ENCODE measurements around the gene PDE7B. TPM values are rescaled to one million over a fixed set of nuclear protein-coding genes. Genes with fewer than 3 reads are reported as not detected.
A peak's percentile ranks its signal among the peaks of the same experiment; 100 is the strongest.

Gene PDE7B
- total RNA-seq, 1 experiment from 2014 or later, result 27.1 TPM

DNA sequence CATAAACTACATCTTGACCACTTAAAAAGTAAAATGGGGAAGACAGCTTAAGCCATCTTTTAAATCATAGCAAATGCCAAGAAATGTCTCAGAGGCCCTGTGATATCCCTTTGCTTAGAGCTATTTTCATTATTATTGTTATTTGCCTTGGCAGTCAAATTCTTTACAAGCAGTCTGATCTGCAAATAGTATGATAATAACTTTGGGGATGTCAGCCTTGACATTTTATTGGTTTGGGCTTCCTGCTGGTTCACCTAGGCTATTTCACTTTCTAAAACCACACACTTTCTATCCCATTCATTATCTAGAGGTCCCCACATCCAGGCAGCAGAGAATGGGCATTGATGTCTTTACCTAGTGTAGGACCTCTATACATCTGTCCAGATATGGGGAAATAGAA lies 125.1 kb downstream of the PDE7B start:
- DNase-seq (ENCODE audit: extremely low read depth, low read depth), result no peak

DNA sequence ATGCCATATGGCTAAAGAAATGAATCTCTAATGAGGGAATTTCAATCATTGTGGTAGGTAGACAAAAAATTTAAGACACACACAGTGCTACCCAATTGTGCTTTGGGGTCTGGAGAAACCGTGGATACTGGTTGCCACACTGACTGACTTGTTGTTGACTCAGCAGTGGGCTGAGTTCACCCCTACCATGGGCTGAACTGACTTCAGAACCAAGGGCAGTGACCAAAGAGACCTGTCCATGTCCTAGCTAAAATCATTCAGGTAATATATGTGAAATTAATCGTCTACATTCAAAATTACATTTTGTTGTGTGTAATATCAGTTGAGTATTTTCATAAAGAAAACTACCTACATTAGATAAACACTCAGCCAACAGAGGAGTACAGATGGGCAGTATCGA lies 131.6 kb downstream of the PDE7B start:
- no peak for DNase-seq (ENCODE audit: extremely low read depth, low read depth)

DNA sequence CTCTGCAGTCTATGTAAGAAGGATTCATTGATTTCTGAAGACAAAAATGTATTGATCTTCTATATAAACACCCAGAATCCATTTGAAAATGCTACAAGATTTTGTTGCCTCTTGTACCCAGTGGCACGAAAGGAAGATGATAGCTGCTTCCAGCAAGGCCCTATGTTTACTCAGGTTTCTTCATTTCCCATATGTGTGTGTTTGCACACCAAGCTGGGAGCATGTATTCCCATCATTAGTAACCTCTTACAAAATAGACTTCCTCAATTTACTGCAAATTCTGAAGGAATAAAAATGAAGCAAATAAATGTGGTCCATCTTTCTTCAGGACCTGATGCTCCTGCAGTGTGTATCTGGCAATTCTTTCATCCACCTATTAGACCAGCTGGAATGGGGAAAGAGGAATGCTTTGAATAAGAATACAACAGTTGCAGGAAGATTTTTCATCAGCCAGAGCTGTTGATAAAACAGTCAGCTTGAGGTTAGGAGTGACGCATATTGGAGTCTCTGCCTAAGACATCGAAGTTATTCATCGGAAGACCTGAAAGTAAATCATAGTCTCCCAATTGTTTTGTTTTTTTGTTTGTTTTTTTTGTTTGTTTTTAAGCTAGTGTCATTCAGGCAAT lies 132.3 kb downstream of the PDE7B start:
- DNase-seq (ENCODE audit: extremely low read depth, low read depth), result peak; percentile 57

DNA sequence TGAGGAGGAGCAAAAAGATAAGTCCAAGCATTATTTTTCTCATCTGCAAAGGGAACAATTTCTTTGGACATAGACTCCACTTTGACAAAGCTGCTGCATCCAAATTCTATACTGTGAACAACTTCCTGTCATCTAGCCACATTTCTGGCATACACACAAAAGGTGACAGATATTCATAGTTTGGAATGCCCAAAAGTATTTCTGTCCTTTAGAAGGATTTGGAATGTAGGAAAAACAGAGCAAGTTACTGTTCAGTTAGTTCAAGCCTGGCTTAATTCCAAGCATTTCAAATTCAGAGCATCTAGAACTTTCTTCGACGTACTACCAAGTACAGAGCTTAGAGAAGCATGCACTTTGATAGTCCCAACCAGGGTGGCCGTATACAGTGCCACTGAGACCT lies 134.0 kb downstream of the PDE7B start:
- no peak for DNase-seq (ENCODE audit: extremely low read depth, low read depth)

DNA sequence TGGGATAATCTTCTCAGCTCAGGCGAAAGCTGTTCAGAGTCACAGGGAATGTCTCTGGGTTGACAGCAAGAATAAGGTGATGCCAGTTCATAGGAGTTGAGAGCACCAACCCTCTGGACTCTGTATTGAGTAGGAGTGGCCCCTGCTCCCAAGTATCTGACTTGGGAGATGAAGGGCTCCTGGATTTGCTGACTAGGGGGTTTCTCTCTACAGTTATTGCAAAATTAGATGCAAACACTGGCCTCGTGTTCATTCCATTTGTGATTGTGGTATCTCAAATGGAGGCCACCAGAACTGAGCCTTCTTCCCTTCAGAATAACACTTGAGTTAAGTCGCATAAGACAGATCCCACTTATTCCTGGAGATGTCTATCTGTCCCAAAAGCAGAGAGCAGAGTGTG lies 135.7 kb downstream of the PDE7B start:
- no peak for DNase-seq (ENCODE audit: extremely low read depth, low read depth)

DNA sequence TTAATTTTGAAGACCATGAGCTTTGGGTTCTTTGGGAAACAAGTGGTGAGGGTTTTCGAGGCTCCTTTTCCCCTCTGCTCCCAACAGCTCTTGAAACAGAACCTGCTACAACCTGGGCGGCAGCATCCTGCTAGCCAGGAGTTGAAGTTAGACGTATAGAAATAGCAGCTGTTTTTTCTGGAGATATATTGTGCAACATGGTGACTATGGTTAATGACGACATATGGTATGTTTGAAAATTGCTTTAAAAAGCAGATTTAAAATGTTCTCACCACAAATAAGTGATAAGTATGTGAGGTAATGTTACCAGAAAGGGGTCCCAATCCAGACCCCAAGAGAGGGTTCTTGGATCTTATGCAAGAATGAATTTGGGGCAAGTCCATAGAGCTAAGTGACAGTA lies 138.9 kb downstream of the PDE7B start:
- DNase-seq (ENCODE audit: extremely low read depth, low read depth), result no peak

DNA sequence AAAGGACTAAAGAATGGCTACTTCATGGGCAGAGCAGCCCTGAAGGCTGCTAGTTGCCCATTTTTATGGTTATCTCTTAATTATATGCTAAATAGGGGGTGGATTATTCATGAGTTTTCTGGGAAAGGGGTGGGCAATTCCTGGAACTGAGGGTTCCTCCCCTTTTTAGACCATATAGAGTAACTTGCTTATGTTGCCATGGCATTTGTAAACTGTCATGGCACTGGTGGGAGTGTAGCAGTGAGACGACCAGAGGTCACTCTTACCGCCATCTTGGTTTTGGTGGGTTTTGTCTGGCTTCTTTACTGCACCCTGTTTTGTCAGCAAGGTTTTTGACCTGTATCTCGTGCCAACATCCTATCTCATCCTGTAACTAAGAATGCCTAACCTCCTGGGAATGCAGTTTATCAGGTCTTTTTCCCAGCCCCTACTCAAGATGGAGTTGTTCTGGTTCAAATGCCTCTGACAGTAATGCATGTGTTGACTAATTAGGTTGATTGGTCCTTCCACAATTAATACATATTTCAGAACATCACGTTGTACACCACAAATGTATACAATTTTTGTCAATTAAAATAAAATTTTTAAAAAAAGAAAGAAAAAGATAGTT lies 139.5 kb downstream of the PDE7B start:
- DNase-seq (ENCODE audit: extremely low read depth, low read depth), result no peak

DNA sequence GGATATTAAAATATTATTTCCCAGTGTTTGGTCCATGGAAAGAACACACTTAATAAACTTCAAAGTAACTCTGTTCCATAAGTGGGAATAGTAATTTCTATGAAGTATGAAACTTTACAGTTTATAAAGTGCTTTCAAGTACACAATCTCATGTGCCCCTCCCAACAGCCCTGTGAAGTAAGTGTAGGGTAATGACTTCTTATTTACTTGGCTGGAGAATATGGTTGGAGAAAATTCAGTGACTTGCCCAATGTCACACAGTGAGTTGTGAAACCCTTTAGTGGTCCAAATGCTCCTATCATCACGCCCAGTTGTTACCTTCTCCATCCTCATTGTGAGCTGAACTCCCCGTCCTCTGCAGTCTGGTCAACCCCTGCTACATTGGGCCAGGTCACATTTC lies 141.2 kb downstream of the PDE7B start:
- DNase-seq (ENCODE audit: extremely low read depth, low read depth), result no peak

DNA sequence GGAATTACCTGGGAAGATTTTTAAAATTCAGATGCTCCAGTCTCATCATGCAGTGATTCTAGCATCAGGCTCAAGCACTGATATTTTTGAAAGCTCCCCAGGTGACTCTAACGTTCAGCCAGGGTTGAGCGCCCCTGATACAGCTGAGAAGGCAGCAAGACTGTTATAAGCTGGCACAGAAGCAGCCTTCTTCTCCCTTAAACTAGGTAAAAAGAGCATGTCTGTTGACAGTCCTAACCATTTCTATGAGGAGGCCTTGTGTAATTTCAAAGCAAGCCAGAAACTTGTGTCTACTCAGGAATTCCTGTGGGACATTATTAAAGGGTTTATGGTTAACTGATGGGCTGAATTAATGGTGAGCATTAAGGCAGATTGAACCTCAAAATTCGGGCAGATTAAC lies 141.9 kb downstream of the PDE7B start:
- no peak for DNase-seq (ENCODE audit: extremely low read depth, low read depth)

DNA sequence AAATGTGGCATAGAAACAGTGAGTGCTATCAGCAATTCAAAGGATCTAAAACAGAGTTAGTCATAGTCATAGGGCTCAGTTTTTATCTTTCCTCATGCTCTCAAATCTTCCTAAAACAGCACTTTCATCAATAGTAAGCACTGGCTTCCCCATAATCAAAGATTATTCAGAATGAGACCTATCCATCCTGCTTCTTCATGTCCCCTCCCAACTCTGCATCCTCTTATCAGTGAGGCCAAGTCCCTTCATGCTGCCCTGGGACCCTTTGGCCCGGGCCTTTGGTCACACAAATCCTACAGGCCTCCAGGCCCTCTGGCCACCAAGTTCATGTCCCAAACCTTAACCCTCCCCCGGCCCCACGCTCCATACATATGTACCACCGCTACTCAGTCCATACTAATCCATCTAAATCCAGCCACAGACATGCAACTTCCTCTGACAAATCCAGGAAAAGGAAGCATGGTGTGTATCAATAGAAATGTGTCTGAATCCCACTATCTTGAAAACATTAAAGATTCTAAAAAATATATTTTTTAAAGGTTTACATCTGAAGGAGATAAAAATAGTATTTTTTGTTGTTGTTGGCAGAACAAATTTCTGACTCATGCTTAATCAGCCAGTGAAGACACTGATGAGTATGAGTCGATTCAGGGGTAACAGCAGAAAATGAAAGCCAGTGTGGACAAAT lies 143.5 kb downstream of the PDE7B start:
- DNase-seq (ENCODE audit: extremely low read depth, low read depth), result peak; percentile 43

DNA sequence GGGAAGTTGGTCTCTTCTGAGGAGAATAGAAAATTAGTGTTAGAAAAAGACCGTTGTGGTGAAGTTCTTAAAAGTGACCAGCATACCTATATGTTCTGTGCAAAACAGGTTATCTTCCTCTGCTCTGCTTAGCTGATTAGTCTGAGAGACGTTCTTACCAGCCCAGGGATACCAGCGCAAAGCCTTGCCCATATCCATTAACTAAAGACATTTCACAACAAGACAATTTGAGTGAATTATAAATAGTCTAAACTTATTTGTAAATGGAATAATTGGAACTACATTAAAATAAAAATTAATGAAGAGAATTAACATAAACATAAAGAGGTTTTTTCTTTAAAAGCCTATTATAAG lies 144.0 kb downstream of the PDE7B start:
- DNase-seq (ENCODE audit: extremely low read depth, low read depth), result no peak

DNA sequence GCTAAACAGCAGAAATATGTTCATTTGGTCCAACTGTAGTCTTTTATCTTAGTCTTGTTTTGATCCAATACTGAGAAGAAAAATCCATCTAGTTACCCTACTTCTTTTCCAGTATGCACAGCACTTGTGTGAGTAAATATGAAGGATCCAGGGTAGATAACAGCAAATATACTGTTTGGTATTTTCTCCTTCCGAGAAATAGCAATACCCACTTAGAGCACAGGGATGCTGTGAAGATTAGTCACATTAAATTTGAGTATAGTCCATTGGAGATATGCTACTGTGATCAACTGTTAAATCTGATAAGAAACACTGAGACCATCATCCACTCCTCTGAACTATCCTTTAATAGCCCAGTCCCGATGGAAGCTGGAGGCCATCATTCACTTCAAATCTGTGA lies 145.2 kb downstream of the PDE7B start:
- no peak for DNase-seq (ENCODE audit: extremely low read depth, low read depth)

DNA sequence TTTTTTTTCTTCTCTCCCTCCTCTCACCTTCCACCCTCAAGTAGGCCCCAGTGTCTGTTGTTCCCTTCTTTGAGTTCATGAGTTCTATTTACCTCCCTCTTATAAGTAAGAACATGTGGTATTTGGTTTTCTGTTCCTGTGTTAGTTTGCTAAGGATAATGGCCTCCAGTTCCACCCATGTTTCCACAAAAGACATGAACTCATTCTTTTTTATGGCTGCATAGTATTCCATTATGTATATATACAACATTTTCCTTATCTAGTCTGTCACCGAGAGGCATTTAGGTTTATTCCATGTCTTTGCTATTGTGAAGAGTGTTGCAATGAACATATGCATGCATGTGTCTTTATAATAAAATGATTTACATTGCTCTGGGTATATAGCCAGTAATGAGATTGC lies 147.9 kb downstream of the PDE7B start:
- no peak for DNase-seq (ENCODE audit: extremely low read depth, low read depth)

DNA sequence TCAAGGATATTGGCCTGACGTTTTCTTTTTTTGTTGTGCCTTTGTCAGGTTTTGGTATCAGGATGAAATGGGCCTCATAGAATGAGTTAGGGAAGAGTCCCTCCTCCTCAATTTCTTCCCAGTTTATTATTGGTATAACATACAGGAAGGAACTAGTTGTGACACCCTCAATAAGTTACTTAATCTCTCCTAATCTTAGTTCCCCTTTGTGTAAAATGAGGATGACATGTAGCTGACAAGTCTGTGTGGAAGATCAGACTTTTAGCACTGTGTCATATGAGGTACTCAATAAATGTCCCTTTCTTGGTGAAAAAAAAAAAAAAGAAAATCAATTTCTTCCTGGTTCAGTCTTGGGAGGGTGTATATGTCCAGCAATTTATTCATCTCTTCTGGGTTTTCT lies 155.8 kb downstream of the PDE7B start:
- no peak for DNase-seq (ENCODE audit: extremely low read depth, low read depth)

DNA sequence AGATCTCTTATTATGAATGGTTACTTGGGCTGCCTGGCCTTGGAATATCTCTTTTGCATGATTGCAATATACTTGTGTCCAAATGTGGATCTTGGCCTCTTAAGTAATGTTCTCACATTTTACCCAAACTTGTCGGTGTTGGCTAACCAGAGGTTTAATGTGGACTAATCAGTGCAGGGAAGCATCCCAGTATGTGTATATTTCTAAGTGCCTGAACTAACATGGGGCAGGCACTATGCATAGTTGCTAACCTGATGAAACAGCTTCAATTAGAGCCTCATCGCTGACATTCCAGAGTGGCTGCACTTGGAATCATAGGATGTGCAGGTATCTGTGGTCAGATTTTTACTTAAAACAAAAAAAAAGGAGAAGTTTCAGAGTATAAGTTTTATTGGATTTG lies 160.0 kb downstream of the PDE7B start:
- no peak for DNase-seq (ENCODE audit: extremely low read depth, low read depth)

DNA sequence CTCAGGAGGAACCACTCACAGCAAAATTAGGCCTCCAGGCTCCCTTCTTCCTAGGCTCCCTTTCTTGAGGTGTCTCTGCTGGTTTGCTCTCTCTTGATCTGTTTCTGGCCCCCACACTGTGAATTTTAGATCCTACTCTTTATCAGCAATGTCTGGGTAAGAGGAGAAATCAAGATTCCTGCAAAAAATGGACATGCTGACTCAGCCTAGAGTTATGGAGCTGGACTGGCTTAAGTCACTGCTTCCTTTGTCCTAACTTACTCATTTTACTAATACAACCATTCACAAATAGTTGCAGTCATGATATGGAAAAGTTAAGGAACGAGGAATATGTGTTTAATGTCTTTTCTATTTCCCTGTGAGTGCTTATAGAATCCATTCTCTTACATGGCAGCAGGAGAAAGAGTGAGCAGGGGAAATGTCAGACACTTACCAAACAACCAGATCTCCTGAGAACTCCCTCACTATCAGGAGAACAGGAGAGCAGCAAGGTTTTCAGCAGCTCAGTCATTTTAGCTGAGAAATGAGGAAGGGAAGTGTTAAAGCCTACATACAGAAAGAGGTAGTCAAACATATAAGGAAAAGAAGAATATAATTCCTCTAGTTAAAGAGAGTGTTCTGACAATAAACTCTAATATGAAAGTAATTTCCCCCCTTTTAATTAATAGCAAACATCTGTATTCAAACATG lies 160.8 kb downstream of the PDE7B start:
- DNase-seq (ENCODE audit: extremely low read depth, low read depth), result no peak

DNA sequence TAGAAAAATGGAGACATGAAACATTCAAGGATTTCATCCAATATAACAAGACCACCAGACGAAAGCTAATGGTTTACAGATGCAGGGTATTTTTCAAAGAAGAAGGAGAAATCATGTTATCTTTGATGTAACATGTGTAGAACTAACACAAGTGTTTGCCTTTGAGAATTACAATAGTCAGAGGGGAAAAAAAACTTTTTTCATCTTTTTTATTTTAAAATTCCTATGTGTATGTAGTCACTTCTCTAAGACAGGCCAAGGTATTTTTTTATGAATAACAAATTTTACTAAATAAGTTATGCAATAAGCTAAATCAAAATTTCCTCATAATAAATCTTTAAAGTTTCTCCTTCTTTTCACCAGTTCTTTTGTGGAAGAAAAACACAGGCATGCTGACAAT lies 161.4 kb downstream of the PDE7B start:
- no peak for DNase-seq (ENCODE audit: extremely low read depth, low read depth)

DNA sequence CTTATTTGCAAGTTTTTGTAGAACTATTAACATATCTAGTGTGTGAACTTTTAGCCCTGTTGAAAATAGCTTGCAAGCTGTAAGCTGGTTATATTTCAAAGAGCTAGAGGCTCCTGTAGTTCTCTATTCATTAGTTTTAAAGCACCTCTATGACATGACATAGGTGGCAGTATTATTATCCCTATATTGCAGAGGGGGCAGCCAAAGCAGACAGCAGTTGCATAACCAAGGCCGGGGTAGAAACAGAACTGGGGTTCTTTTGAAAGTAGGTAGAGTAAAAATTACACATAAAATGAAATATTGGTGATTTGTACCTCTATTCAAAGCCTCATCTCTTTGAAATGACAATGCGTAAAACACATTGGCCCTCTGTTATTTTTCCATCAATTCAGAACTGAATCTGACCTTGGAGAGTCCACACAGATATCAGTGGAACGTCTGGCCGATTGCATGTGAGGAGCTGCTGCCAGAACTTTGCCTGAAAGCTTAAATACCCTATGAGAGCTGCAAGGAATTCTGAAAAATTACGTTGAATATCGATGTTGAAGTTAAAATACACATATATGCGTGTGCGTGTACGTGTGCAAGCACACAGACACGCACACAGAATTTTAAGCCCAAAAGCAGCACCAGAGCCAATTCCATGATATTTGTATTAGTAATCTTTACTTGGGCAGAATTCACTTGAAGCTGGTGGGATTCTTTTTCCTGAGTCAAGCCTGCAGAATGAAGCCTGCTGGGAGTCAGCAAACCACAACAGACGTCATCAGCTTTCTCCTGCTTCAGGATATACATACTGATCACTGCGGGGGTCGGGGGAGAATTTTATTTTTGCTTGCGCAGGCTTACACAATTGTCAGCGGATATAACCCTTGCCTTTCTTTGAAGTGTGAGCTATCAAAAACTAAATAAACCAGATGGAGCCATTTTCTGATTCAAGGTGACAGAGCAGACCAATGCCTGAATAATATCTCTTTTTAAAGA lies 163.2 kb downstream of the PDE7B start:
- DNase-seq (ENCODE audit: extremely low read depth, low read depth), result peak; percentile 95

DNA sequence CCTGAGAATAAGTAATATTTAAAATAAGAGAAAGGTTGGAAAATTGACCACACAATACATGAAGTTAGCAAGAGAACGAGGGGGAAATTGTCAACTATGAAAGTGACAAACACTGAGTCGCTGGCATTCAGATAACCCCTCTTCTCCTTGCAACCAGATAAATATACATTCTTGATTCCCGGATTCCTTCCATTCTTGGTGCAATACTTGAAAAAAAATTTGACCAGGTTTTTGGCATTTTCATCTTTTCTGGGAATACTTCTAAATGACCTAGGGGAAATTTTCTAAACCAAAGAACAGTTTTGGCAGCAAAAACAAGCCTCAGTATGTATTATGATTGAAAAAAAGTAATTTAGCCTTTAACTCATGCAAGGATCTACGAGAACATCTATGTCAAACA lies 164.0 kb downstream of the PDE7B start:
- no peak for DNase-seq (ENCODE audit: extremely low read depth, low read depth)
